Stimulated activated CD4-positive, alpha-beta T cell treated with anti-CD3 and anti-CD28 coated beads, Interleukin-2, amount 100 ng/mL, for 4 hours (primary cell): ENCODE data around the gene DLG1.
A peak's percentile ranks its signal among the peaks of the same experiment; 100 is the strongest.

Experiments
- DNase-seq: peaks from one replicate; pipeline ENCODE4 v3.0.0-alpha.2; 2020; ENCODE audit warnings: low read depth

Gene DLG1

GRCh38 chr3:197029511-197030167 lies 268.8 kb downstream of the DLG1 start, which contains the start of gene MELTF:
Gene MELTF, minus strand, starts transcription at chr3:197029817. Its CDS starts 115 bp downstream, at chr3:197029702.
- DNase-seq: peak; percentile 35

- DNase-seq: no peak
These were observed 269.5 kb downstream of the DLG1 start for GRCh38 chr3:197028728-197029510.

GRCh38 chr3:197027896-197028727 lies 270.3 kb downstream of the DLG1 start:
- no peak for DNase-seq

GRCh38 chr3:197027151-197027895 lies 271.1 kb downstream of the DLG1 start:
- no peak for DNase-seq

GRCh38 chr3:197026481-197026866 lies 271.9 kb downstream of the DLG1 start:
- no peak for DNase-seq

GRCh38 chr3:197025736-197026480 lies 272.5 kb downstream of the DLG1 start:
- no peak for DNase-seq

- DNase-seq: no peak
These were observed 273.3 kb downstream of the DLG1 start for GRCh38 chr3:197024881-197025735.

- DNase-seq: no peak
These were observed 274.3 kb downstream of the DLG1 start for GRCh38 chr3:197023998-197024651.

GRCh38 chr3:197023241-197023997 lies 275.0 kb downstream of the DLG1 start:
- DNase-seq: no peak

GRCh38 chr3:197022405-197023231 lies 275.8 kb downstream of the DLG1 start:
- no peak for DNase-seq

- DNase-seq: no peak
These were observed 276.5 kb downstream of the DLG1 start for GRCh38 chr3:197021729-197022404.

GRCh38 chr3:197021231-197021630 lies 277.2 kb downstream of the DLG1 start:
- DNase-seq: no peak

- DNase-seq: no peak
These were observed 278.9 kb downstream of the DLG1 start for GRCh38 chr3:197019535-197019934.

GRCh38 chr3:197019021-197019420 lies 279.4 kb downstream of the DLG1 start:
- DNase-seq: no peak

GRCh38 chr3:197017003-197017402 lies 281.4 kb downstream of the DLG1 start:
- DNase-seq: no peak

- no peak for DNase-seq
These were observed 282.3 kb downstream of the DLG1 start for GRCh38 chr3:197015790-197016736.
